Vagina (tissue), 2 donors: ENCODE measurements around the gene TSPAN9.

Experiments used
- POLR2A ChIP-seq, 2 donors: fragments of 450-650 bp; IDR thresholded peaks; one replicate each; pipeline ENCODE4 v1.6.1; 2017; ENCODE audit warnings: antibody characterized with exemption in 2 of 2, mild to moderate bottlenecking in 2 of 2, moderate library complexity in 2 of 2
- TF ChIP-seq, protein P1 (sequence below), 3 experiments: fragments of 450-650 bp in 2 of 3; fragments of 200-600 bp in 1 of 3; sonication (generic) in 1 of 3; IDR thresholded peaks; one replicate each; pipeline ENCODE4 v1.5.1; 2017 to 2019; ENCODE audit warnings: antibody characterized with exemption in 3 of 3, mild to moderate bottlenecking in 2 of 3, moderate library complexity in 2 of 3

GRCh38 chr12:3308063-3308462 lies 230.9 kb downstream of the TSPAN9 start:
- TF ChIP-seq, protein P1, sequence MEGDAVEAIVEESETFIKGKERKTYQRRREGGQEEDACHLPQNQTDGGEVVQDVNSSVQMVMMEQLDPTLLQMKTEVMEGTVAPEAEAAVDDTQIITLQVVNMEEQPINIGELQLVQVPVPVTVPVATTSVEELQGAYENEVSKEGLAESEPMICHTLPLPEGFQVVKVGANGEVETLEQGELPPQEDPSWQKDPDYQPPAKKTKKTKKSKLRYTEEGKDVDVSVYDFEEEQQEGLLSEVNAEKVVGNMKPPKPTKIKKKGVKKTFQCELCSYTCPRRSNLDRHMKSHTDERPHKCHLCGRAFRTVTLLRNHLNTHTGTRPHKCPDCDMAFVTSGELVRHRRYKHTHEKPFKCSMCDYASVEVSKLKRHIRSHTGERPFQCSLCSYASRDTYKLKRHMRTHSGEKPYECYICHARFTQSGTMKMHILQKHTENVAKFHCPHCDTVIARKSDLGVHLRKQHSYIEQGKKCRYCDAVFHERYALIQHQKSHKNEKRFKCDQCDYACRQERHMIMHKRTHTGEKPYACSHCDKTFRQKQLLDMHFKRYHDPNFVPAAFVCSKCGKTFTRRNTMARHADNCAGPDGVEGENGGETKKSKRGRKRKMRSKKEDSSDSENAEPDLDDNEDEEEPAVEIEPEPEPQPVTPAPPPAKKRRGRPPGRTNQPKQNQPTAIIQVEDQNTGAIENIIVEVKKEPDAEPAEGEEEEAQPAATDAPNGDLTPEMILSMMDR (IDR thresholded peaks at IDR 0.05): no peak
- TF ChIP-seq POLR2A (IDR thresholded peaks at IDR 0.05): no peak
